Spleen (tissue), 11 donors: ENCODE data around the gene KIAA0319L. TPM values are rescaled to one million over a fixed set of nuclear protein-coding genes. Genes with fewer than 3 reads are reported as not detected.

Experiments used
- DNase-seq: peaks from one replicate; pipeline ENCODE4 v3.0.0-alpha.2; 2020
- H3K27ac ChIP-seq, 8 donors: fragments of 200-600 bp; sonication (generic) in 7 of 8; 1 replicate in 4 of 8; 2 replicates in 4 of 8; pipeline versions ENCODE4 v1.5.0 to v1.8.0; 2016 to 2021; ENCODE audit warnings: inconsistent platforms in 4 of 8, mild to moderate bottlenecking in 4 of 8, moderate library complexity in 1 of 8
- H3K27me3 ChIP-seq, 7 donors: fragments of 200-600 bp; sonication (generic) in 6 of 7; replicated peaks in 1 of 7; 1 replicate in 4 of 7; 2 replicates in 3 of 7; pipeline versions ENCODE4 v1.5.0 to v1.8.0; 2016 to 2021; ENCODE audit warnings: inconsistent platforms in 3 of 7, mild to moderate bottlenecking in 1 of 7
- H3K36me3 ChIP-seq, 6 donors: fragments of 200-600 bp; sonication (generic) in 5 of 6; 1 replicate in 4 of 6; 2 replicates in 2 of 6; pipeline versions ENCODE4 v1.5.0 to v1.8.0; 2016 to 2021; ENCODE audit warnings: inconsistent platforms in 2 of 6
- H3K4me1 ChIP-seq, 6 donors: fragments of 200-600 bp; sonication (generic) in 5 of 6; 1 replicate in 3 of 6; 2 replicates in 3 of 6; pipeline versions ENCODE4 v1.5.0 to v1.8.0; 2016 to 2021; ENCODE audit warnings: inconsistent platforms in 3 of 6
- H3K4me3 ChIP-seq, 8 donors: fragments of 200-600 bp; sonication (generic) in 7 of 8; 1 replicate in 4 of 8; 2 replicates in 4 of 8; pipeline versions ENCODE4 v1.5.0 to v1.8.0; 2016 to 2021; ENCODE audit warnings: inconsistent platforms in 4 of 8, mild to moderate bottlenecking in 4 of 8, moderate library complexity in 2 of 8
- H3K9me3 ChIP-seq, 8 donors: fragments of 200-600 bp; sonication (generic) in 7 of 8; 1 replicate in 4 of 8; 2 replicates in 4 of 8; pipeline versions ENCODE4 v1.5.0 to v1.8.0; 2016 to 2021; ENCODE audit warnings: inconsistent platforms in 4 of 8
- CTCF ChIP-seq, 11 experiments: fragments of 200-600 bp in 7 of 11; fragments of 450-650 bp in 4 of 11; sonication (generic) in 4 of 11; IDR thresholded peaks in 8 of 11; conservative IDR thresholded peaks in 3 of 11; 1 replicate in 7 of 11; 2 replicates in 4 of 11; pipeline versions ENCODE4 v1.4.0 to v1.8.0; 2016 to 2021; ENCODE audit warnings: antibody characterized with exemption in 11 of 11, inconsistent platforms in 4 of 11, mild to moderate bottlenecking in 1 of 11
- POLR2A ChIP-seq, 3 donors: fragments of 450-650 bp; IDR thresholded peaks; one replicate each; pipeline ENCODE4 v1.5.1; 2017; ENCODE audit warnings: antibody characterized with exemption in 3 of 3, mild to moderate bottlenecking in 1 of 3
- POLR2AphosphoS5 ChIP-seq, 3 donors: sonication (generic); formaldehyde crosslinking; IDR thresholded peaks; one replicate each; pipeline ENCODE4 v1.5.1; 2017; ENCODE audit warnings: antibody characterized with exemption in 3 of 3
- WGBS, 5 donors: extraction: QIAGEN DNeasy Blood & Tissue Kit in 3 of 5; methylation state at CpG; one replicate each; pipeline versions ENCODE4 v1.1.5 to v1.1.7; 2013 to 2018; 5-methylcytosine and 5-hydroxymethylcytosine counted together
- intact Hi-C: fragments of 100-400 bp; cut with DNase I; formaldehyde crosslinking; loops from one replicate; pipeline ENCODE4 v1.15.0; 2023; ENCODE audit warnings: low total_unique reads
- polyA plus RNA-seq, 3 donors: library from polyadenylated mRNA; stranded (reverse); fragments of 200-250 nt; gene quantifications; one replicate each; pipeline ENCODE4 v1.2.1, GENCODE V29; 2013
- total RNA-seq, 7 donors: library from RNA; depleted of rRNA in 3 of 7; stranded (reverse); fragments of >200 nt in 3 of 7; fragmentation: NEBNext Ultra II Directional in 4 of 7; extraction: Animal tissue kit (Norgen Biotek cat#: 25700) in 4 of 7; gene quantifications; one replicate each; pipeline versions ENCODE4 v1.1.0 to v1.2.1, GENCODE V29; 2016 to 2021
- donor health status: healthy with polysubstance abuse.
- donor health status: DM: no; HTN: no; CAD: no; lungs with moderate emphysema.
- donor health status: DM: no; HTN: no; CAD: no.
- donor health status: Bipolar disorder and iron deficiency.
- donor health status: healthy.
- donor health status: DM: no; HTN: no; CAD: no.
- donor health status: DM: yes; HTN: yes; CAD: no.

The KIAA0319L gene
- total and polyA plus RNA-seq, 10 donors: 10.5 to 103 (median 66.9) TPM

GRCh38 chr1:35591211-35591610, 34.0 kb upstream of the KIAA0319L start:
- no peak overlapping the region for H3K27ac ChIP-seq
- H3K4me1 ChIP-seq: peaks cover 3 to 16% (median 7%) of the 10 kb centered on the region in 6 donors
- intact Hi-C loops: no loop called here

GRCh38 chr1:35590476-35591040, 33.4 kb upstream of the KIAA0319L start:
- Histone ChIP-seq H3K27ac (no peak overlapping the region), H3K4me1 (peaks cover 3 to 16% (median 7%) of the 10 kb centered on the region in 6 donors), H3K9me3 (no peaks in the 10 kb centered on the region), H3K27me3 (no peaks in the 10 kb centered on the region), H3K4me3 (no peak overlapping the region), H3K36me3 (peaks cover 0 to 41% (median 3%) of the 10 kb centered on the region in 6 donors)
- intact Hi-C loops: no loop called here
- no peak for TF ChIP-seq CTCF (IDR thresholded peaks at IDR 0.05 in 8 of 11, conservative IDR thresholded peaks at IDR 0.05 in 3 of 11)
- peak in 1 of 3 donors; percentile 45 for TF ChIP-seq POLR2AphosphoS5 (IDR thresholded peaks at IDR 0.05)
- no peak for DNase-seq
- WGBS, 5 donors: 93 to 97% (median 95%) methylated on average over 5 to 25 of the region's 25 CpGs

More at GRCh38 chr1:35591211-35591610, 34.0 kb upstream of the KIAA0319L start:
- no peaks in the 10 kb centered on the region for H3K9me3 ChIP-seq
- TF ChIP-seq POLR2AphosphoS5 (IDR thresholded peaks at IDR 0.05) (no peak), POLR2A (IDR thresholded peaks at IDR 0.05) (no peak), CTCF (IDR thresholded peaks at IDR 0.05 in 8 of 11, conservative IDR thresholded peaks at IDR 0.05 in 3 of 11) (no peak)
- no peak overlapping the region for H3K4me3 ChIP-seq
- H3K36me3 ChIP-seq: peaks cover 0 to 47% (median 3%) of the 10 kb centered on the region in 6 donors
- H3K27me3 ChIP-seq: no peaks in the 10 kb centered on the region
- WGBS, 5 donors: 93 to 96% (median 95%) methylated on average over 8 of the region's 8 CpGs
- DNase-seq: no peak

- H3K36me3 ChIP-seq: peaks cover 0 to 33% (median 3%) of the 10 kb centered on the region in 6 donors
- no peak overlapping the region for H3K4me3 ChIP-seq
- intact Hi-C loops: no loop called here
- no peak for TF ChIP-seq POLR2A (IDR thresholded peaks at IDR 0.05)
- TF ChIP-seq POLR2AphosphoS5 (IDR thresholded peaks at IDR 0.05): no peak
- no peak for TF ChIP-seq CTCF (IDR thresholded peaks at IDR 0.05 in 8 of 11, conservative IDR thresholded peaks at IDR 0.05 in 3 of 11)
- 93 to 97% (median 96%) methylated on average over 15 of the region's 15 CpGs for WGBS, 5 donors
- H3K9me3 ChIP-seq: no peaks in the 10 kb centered on the region
- H3K4me1 ChIP-seq: peaks cover 3 to 16% (median 7%) of the 10 kb centered on the region in 6 donors
- H3K27me3 ChIP-seq: no peaks in the 10 kb centered on the region
- DNase-seq: no peak
- H3K27ac ChIP-seq: no peak overlapping the region
Observed at GRCh38 chr1:35589516-35590427, 32.6 kb upstream of the KIAA0319L start.
